ENCODE measurements around the gene SETD5. TPM values are rescaled to one million over a fixed set of nuclear protein-coding genes. Genes with fewer than 3 reads are reported as not detected.

The SETD5 gene
- total RNA-seq, 4 donors from 2014 or later = 96.9 to 130 (median 115) TPM

GRCh38 chr3:9396301-9396631 is 1.1 kb upstream of the SETD5 start:
- peak overlapping the region; percentile 58 to 96 (median 92) for H3K4me3 ChIP-seq
- peaks cover 4 to 67% (median 34%) of the 10 kb centered on the region in 4 donors for H3K4me1 ChIP-seq
- H3K36me3 ChIP-seq = peaks cover 0 to 10% (median 3%) of the 10 kb centered on the region in 3 donors
- peak overlapping the region; percentile 97 to 99 (median 99) for H3K27ac ChIP-seq
- TF ChIP-seq EP300 (IDR thresholded peaks at IDR 0.05) (no peak), POLR2A (IDR thresholded peaks at IDR 0.05) (peak in 1 of 2 donors; percentile 11), CTCF (IDR thresholded peaks at IDR 0.05) (no peak)
- peak; percentile 69 to 80 for DNase-seq (ENCODE audit: low spot score in 2 of 2)
- 0 to 1% methylated on average over 11 to 18 of the region's 25 CpGs for WGBS, 2 donors
- H3K27me3 ChIP-seq = no peaks in the 10 kb centered on the region
- H3K9me3 ChIP-seq = no peaks in the 10 kb centered on the region

GRCh38 chr3:9396632-9397331 is 633 bp upstream of the SETD5 start:
- Histone ChIP-seq H3K4me3 (peak overlapping the region; percentile 58 to 96 (median 92)), H3K4me1 (peaks cover 4 to 67% (median 38%) of the 10 kb centered on the region in 4 donors), H3K27me3 (no peaks in the 10 kb centered on the region), H3K36me3 (peaks cover 0 to 6% (median 0%) of the 10 kb centered on the region in 3 donors), H3K9me3 (no peaks in the 10 kb centered on the region), H3K27ac (peak overlapping the region; percentile 97 to 99 (median 99))
- WGBS, 2 donors = 0% methylated on average over 38 to 59 of the region's 71 CpGs
- peak; percentile 96 to 97 for DNase-seq (ENCODE audit: low spot score in 2 of 2)
- TF ChIP-seq CTCF (IDR thresholded peaks at IDR 0.05) = peak in 1 of 5 experiments; percentile 24
- TF ChIP-seq EP300 (IDR thresholded peaks at IDR 0.05) = peak in 1 of 2 donors; percentile 92
- no peak for TF ChIP-seq POLR2A (IDR thresholded peaks at IDR 0.05)

- H3K27ac ChIP-seq = peak overlapping the region; percentile 97 to 100 (median 99)
- peaks cover 0 to 6% (median 0%) of the 10 kb centered on the region in 3 donors for H3K36me3 ChIP-seq
- WGBS, 2 donors = 1% methylated on average over 35 to 36 of the region's 47 CpGs
- no peak for TF ChIP-seq CTCF (IDR thresholded peaks at IDR 0.05)
- TF ChIP-seq POLR2A (IDR thresholded peaks at IDR 0.05) = no peak
- no peak for TF ChIP-seq EP300 (IDR thresholded peaks at IDR 0.05)
- H3K27me3 ChIP-seq = no peaks in the 10 kb centered on the region
- H3K4me1 ChIP-seq = peaks cover 4 to 67% (median 51%) of the 10 kb centered on the region in 4 donors
- peak; percentile 14 to 32 for DNase-seq (ENCODE audit: low spot score in 2 of 2)
- no peaks in the 10 kb centered on the region for H3K9me3 ChIP-seq
- peak overlapping the region; percentile 91 to 97 (median 94) for H3K4me3 ChIP-seq
These were observed 688 bp downstream of the SETD5 start for GRCh38 chr3:9397906-9398699.

GRCh38 chr3:9398700-9399336 is 1.4 kb downstream of the SETD5 start:
- no peaks in the 10 kb centered on the region for H3K36me3 ChIP-seq
- TF ChIP-seq EP300 (IDR thresholded peaks at IDR 0.05) (no peak), CTCF (IDR thresholded peaks at IDR 0.05) (no peak), POLR2A (IDR thresholded peaks at IDR 0.05) (no peak)
- H3K4me1 ChIP-seq = peaks cover 4 to 71% (median 58%) of the 10 kb centered on the region in 4 donors
- H3K27me3 ChIP-seq = no peaks in the 10 kb centered on the region
- peak overlapping the region; percentile 91 to 97 (median 94) for H3K4me3 ChIP-seq
- peak overlapping the region; percentile 97 to 100 (median 99) for H3K27ac ChIP-seq
- no peak for DNase-seq (ENCODE audit: low spot score in 2 of 2)
- no peaks in the 10 kb centered on the region for H3K9me3 ChIP-seq
- WGBS, 2 donors = 0% methylated on average over 7 of the region's 7 CpGs
